Endodermal cell (in vitro differentiated cells): ENCODE results near the gene PIGV. TPM values are rescaled to one million over a fixed set of nuclear protein-coding genes. Genes with fewer than 3 reads are reported as not detected.

Experiments used
- DNase-seq: peaks from one replicate; pipeline ENCODE4 v3.0.0-alpha.2; 2017
- H3K27ac ChIP-seq: 2 replicates; pipeline ENCODE4 v1.5.1; 2013; ENCODE audit warnings: mild to moderate bottlenecking, low read depth, low read length, moderate library complexity
- H3K27me3 ChIP-seq: 2 replicates; pipeline ENCODE4 v1.6.1; 2013; ENCODE audit warnings: mild to moderate bottlenecking, low read length, moderate library complexity; ENCODE audit not compliant: insufficient read depth, control insufficient read depth, poor library complexity, severe bottlenecking
- H3K36me3 ChIP-seq: 2 replicates; pipeline ENCODE4 v1.7.0; 2013; ENCODE audit warnings: mild to moderate bottlenecking, low read length, moderate library complexity; ENCODE audit not compliant: control insufficient read depth, insufficient read depth
- H3K4me1 ChIP-seq: one replicate; pipeline ENCODE4 v1.7.0; 2013; ENCODE audit warnings: low read length; ENCODE audit not compliant: control insufficient read depth, insufficient read depth
- H3K4me3 ChIP-seq: 2 replicates; pipeline ENCODE4 v1.5.1; 2013; ENCODE audit warnings: mild to moderate bottlenecking, low read length, moderate library complexity
- H3K9ac ChIP-seq: 2 replicates; pipeline ENCODE4 v1.6.1; 2013; ENCODE audit warnings: mild to moderate bottlenecking, low read length, moderate library complexity; ENCODE audit not compliant: poor library complexity, severe bottlenecking; ENCODE audit errors: extremely low read depth
- H3K9me3 ChIP-seq: 2 replicates; pipeline ENCODE4 v1.6.1; 2013; ENCODE audit warnings: mild to moderate bottlenecking, low read length, moderate library complexity; ENCODE audit not compliant: control insufficient read depth
- H3K27ac Mint-ChIP-seq: 2 replicates; pipeline ENCODE4 v1.8.0; 2020; ENCODE audit warnings: mixed read lengths
- H3K27me3 Mint-ChIP-seq: 2 replicates; pipeline ENCODE4 v1.8.0; 2021; ENCODE audit warnings: mild to moderate bottlenecking, mixed read lengths; ENCODE audit not compliant: insufficient read depth
- H3K36me3 Mint-ChIP-seq: 2 replicates; pipeline ENCODE4 v1.8.0; 2020; ENCODE audit warnings: low read depth, mixed read lengths
- H3K4me1 Mint-ChIP-seq: 2 replicates; pipeline ENCODE4 v1.8.0; 2020; ENCODE audit warnings: mixed read lengths
- H3K4me3 Mint-ChIP-seq: 2 replicates; pipeline ENCODE4 v1.8.0; 2020; ENCODE audit warnings: mild to moderate bottlenecking, moderate library complexity, mixed read lengths
- H3K9me3 Mint-ChIP-seq: 2 replicates; pipeline ENCODE4 v1.8.0; 2020; ENCODE audit warnings: mild to moderate bottlenecking, mixed read lengths
- WGBS, 2 experiments: methylation state at CpG; one replicate each; pipeline versions ENCODE4 v1.1.5 to v1.1.7; 2013; ENCODE audit warnings: missing lambda C conversion rate in 2 of 2, mixed read lengths in 1 of 2; ENCODE audit not compliant: insufficient coverage in 1 of 2, insufficient read length in 1 of 2; 5-methylcytosine and 5-hydroxymethylcytosine counted together
- total RNA-seq, 2 donors: library from RNA; stranded (reverse); fragmentation: NEBNext Ultra II Directional in 1 of 2; extraction: Animal tissue kit (Norgen Biotek cat#: 25700) in 1 of 2; gene quantifications; 2 replicates in 1 of 2; 3 replicates in 1 of 2; pipeline ENCODE4 v1.2.1, GENCODE V29; 2021
- TF ChIP-seq, protein P1 (sequence below): fragments of 200-600 bp; sonication (generic); conservative IDR thresholded peaks from 2 replicates; pipeline ENCODE4 v1.5.0; 2021; ENCODE audit warnings: antibody characterized with exemption, mild to moderate bottlenecking

PIGV gene
- total RNA-seq, 2 donors from 2014 or later = 12.7 to 14.6 TPM

DNA sequence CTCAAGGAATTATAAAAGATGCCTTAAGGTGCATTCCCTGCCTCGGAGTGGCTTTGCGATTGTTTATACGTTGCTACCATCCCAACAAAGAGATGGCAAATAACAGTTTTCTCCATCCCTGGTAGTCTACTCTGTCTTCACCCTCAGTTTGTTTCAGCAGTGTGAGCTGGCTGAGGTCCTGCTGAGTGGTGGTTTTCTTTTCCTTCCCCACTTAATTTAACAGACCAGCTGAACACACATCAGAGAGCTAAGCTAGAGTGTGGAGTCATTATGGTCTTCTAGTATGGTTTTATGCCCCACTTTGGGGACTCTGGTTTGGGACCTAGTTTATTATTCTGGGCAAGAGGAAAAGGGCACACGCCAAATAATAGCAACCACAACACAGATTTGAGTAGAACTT, 2.2 kb downstream of the PIGV start:
- Histone ChIP-seq H3K9me3 (no peaks in the 10 kb centered on the region), H3K36me3 (peaks cover 11% of the 10 kb centered on the region), H3K27ac (no peak overlapping the region), H3K4me1 (peaks cover 29% of the 10 kb centered on the region), H3K27me3 (no peaks in the 10 kb centered on the region), H3K4me3 (no peak overlapping the region), H3K9ac (no peak overlapping the region)
- Mint-ChIP-seq H3K36me3 (peaks cover 14% of the 10 kb centered on the region), H3K27ac (no peak overlapping the region), H3K27me3 (no peaks in the 10 kb centered on the region), H3K9me3 (no peaks in the 10 kb centered on the region), H3K4me1 (peaks cover 56% of the 10 kb centered on the region), H3K4me3 (no peak overlapping the region)
- no peak for DNase-seq
- WGBS, 2 experiments = 92 to 94% methylated on average over 3 to 4 of the region's 4 CpGs
- TF ChIP-seq, protein P1, sequence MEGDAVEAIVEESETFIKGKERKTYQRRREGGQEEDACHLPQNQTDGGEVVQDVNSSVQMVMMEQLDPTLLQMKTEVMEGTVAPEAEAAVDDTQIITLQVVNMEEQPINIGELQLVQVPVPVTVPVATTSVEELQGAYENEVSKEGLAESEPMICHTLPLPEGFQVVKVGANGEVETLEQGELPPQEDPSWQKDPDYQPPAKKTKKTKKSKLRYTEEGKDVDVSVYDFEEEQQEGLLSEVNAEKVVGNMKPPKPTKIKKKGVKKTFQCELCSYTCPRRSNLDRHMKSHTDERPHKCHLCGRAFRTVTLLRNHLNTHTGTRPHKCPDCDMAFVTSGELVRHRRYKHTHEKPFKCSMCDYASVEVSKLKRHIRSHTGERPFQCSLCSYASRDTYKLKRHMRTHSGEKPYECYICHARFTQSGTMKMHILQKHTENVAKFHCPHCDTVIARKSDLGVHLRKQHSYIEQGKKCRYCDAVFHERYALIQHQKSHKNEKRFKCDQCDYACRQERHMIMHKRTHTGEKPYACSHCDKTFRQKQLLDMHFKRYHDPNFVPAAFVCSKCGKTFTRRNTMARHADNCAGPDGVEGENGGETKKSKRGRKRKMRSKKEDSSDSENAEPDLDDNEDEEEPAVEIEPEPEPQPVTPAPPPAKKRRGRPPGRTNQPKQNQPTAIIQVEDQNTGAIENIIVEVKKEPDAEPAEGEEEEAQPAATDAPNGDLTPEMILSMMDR = no peak

DNA sequence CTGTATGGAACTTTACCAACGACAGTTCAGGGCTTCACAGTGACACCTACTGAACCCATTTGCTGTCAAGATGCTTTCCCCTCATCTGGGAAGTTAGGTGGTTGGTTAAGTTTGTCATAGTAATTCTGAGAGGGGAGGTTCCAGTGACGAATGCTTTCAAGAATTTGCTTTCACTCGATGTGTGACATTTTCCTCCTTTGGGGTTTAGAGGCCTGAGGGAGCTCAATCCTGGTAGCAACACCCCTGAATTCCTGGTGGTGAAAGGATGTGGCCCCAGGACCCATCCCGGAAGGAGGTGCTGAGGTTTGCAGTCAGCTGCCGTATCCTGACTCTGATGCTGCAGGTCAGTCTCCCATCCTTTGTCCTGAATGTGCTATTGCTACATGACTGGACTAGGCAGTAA, 2.8 kb downstream of the PIGV start:
- no peak overlapping the region for H3K9ac ChIP-seq
- Mint-ChIP-seq H3K4me3 (no peak overlapping the region), H3K4me1 (peaks cover 53% of the 10 kb centered on the region), H3K27me3 (no peaks in the 10 kb centered on the region), H3K36me3 (peaks cover 17% of the 10 kb centered on the region), H3K9me3 (no peaks in the 10 kb centered on the region), H3K27ac (no peak overlapping the region)
- no peak overlapping the region for H3K4me3 ChIP-seq
- TF ChIP-seq, protein P1 = no peak
- H3K4me1 ChIP-seq = peaks cover 29% of the 10 kb centered on the region
- peaks cover 14% of the 10 kb centered on the region for H3K36me3 ChIP-seq
- no peak overlapping the region for H3K27ac ChIP-seq
- no peaks in the 10 kb centered on the region for H3K27me3 ChIP-seq
- DNase-seq = no peak
- no peaks in the 10 kb centered on the region for H3K9me3 ChIP-seq
- 85 to 91% methylated on average over 4 to 5 of the region's 5 CpGs for WGBS, 2 experiments

- H3K27me3 ChIP-seq = no peaks in the 10 kb centered on the region
- H3K4me3 ChIP-seq = peak overlapping the region; percentile 47
- Mint-ChIP-seq H3K4me3 (no peak overlapping the region), H3K9me3 (no peaks in the 10 kb centered on the region), H3K27me3 (no peaks in the 10 kb centered on the region), H3K27ac (no peak overlapping the region), H3K36me3 (peaks cover 17% of the 10 kb centered on the region), H3K4me1 (peaks cover 48% of the 10 kb centered on the region)
- peaks cover 14% of the 10 kb centered on the region for H3K36me3 ChIP-seq
- DNase-seq = no peak
- WGBS, 2 experiments = 79 to 91% methylated on average over 4 to 6 of the region's 6 CpGs
- H3K9me3 ChIP-seq = no peaks in the 10 kb centered on the region
- H3K27ac ChIP-seq = no peak overlapping the region
- TF ChIP-seq, protein P1 = no peak
- H3K4me1 ChIP-seq = peaks cover 25% of the 10 kb centered on the region
- H3K9ac ChIP-seq = no peak overlapping the region
These were observed 3.4 kb downstream of the PIGV start for GRCh38 chr1:26791148-26791547.
